ENCODE measurements around the gene TFF1. TPM values are rescaled to one million over a fixed set of nuclear protein-coding genes. Genes with fewer than 3 reads are reported as not detected.

TFF1 gene
- polyA plus RNA-seq, 1 donor from 2014 or later = not detected

DNA sequence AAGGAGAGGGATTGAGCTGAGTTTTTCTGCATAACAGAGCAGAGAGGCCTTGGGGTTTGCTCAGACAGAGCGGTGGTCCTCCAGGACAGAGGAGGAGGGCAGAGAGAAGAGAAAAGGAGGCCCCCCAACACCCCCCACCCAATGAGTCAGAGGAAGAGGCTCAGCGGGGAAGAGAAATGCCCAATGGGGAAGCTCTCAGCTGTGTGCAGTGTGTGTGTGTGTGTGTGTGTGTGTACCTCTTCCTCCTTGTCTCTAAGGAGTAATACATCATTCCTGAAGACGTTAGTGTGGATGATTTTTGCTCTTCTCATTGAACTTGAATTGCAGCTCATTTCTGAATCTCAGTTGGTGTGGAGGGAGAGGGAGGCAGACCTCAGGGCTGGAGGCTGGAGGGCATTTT, 20.8 kb upstream of the TFF1 start:
- Histone ChIP-seq H3F3A (ENCODE audit: insufficient read depth, low read length, poor library complexity, severe bottlenecking) (no peaks in the 10 kb centered on the region), H3K79me2 (replicated peaks; ENCODE audit: insufficient read depth, low read length) (no peaks in the 10 kb centered on the region), H3K4me3 (ENCODE audit: low read length) (no peak overlapping the region), H3K9me2 (ENCODE audit: insufficient read depth, low read length) (no peaks in the 10 kb centered on the region), H3K27me3 (ENCODE audit: insufficient read depth, low read depth, low read length) (no peaks in the 10 kb centered on the region), H4K20me1 (ENCODE audit: insufficient read depth) (no peaks in the 10 kb centered on the region), H3K9ac (ENCODE audit: low read length) (no peak overlapping the region), H3K4me2 (ENCODE audit: low read length) (no peak overlapping the region), H3K36me3 (ENCODE audit: insufficient read depth, low read length) (no peaks in the 10 kb centered on the region), H2AFZ (ENCODE audit: low read depth, low read length) (no peak overlapping the region), H3K27ac (ENCODE audit: low read length) (no peak overlapping the region), H3K9me3 (ENCODE audit: low read length) (no peaks in the 10 kb centered on the region)
- TF ChIP-seq EP300 (conservative IDR thresholded peaks at IDR 0.05; ENCODE audit: poor library complexity, severe bottlenecking) (no peak), POLR2AphosphoS5 (IDR thresholded peaks at IDR 0.05) (no peak), EZH2 (IDR thresholded peaks at IDR 0.05; ENCODE audit: borderline replicate concordance, insufficient read depth, low read length, poor library complexity, severe bottlenecking) (no peak), MXI1 (conservative IDR thresholded peaks at IDR 0.05; ENCODE audit: poor library complexity, severe bottlenecking) (no peak), SMC3 (conservative IDR thresholded peaks at IDR 0.05; ENCODE audit: poor library complexity) (no peak), TAF1 (IDR thresholded peaks at IDR 0.05; ENCODE audit: low read depth) (no peak)
- TF ChIP-seq, protein P1, sequence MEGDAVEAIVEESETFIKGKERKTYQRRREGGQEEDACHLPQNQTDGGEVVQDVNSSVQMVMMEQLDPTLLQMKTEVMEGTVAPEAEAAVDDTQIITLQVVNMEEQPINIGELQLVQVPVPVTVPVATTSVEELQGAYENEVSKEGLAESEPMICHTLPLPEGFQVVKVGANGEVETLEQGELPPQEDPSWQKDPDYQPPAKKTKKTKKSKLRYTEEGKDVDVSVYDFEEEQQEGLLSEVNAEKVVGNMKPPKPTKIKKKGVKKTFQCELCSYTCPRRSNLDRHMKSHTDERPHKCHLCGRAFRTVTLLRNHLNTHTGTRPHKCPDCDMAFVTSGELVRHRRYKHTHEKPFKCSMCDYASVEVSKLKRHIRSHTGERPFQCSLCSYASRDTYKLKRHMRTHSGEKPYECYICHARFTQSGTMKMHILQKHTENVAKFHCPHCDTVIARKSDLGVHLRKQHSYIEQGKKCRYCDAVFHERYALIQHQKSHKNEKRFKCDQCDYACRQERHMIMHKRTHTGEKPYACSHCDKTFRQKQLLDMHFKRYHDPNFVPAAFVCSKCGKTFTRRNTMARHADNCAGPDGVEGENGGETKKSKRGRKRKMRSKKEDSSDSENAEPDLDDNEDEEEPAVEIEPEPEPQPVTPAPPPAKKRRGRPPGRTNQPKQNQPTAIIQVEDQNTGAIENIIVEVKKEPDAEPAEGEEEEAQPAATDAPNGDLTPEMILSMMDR (IDR thresholded peaks at IDR 0.05; ENCODE audit: poor library complexity, severe bottlenecking) = no peak
- TF ChIP-seq, protein P2, sequence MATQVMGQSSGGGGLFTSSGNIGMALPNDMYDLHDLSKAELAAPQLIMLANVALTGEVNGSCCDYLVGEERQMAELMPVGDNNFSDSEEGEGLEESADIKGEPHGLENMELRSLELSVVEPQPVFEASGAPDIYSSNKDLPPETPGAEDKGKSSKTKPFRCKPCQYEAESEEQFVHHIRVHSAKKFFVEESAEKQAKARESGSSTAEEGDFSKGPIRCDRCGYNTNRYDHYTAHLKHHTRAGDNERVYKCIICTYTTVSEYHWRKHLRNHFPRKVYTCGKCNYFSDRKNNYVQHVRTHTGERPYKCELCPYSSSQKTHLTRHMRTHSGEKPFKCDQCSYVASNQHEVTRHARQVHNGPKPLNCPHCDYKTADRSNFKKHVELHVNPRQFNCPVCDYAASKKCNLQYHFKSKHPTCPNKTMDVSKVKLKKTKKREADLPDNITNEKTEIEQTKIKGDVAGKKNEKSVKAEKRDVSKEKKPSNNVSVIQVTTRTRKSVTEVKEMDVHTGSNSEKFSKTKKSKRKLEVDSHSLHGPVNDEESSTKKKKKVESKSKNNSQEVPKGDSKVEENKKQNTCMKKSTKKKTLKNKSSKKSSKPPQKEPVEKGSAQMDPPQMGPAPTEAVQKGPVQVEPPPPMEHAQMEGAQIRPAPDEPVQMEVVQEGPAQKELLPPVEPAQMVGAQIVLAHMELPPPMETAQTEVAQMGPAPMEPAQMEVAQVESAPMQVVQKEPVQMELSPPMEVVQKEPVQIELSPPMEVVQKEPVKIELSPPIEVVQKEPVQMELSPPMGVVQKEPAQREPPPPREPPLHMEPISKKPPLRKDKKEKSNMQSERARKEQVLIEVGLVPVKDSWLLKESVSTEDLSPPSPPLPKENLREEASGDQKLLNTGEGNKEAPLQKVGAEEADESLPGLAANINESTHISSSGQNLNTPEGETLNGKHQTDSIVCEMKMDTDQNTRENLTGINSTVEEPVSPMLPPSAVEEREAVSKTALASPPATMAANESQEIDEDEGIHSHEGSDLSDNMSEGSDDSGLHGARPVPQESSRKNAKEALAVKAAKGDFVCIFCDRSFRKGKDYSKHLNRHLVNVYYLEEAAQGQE (IDR thresholded peaks at IDR 0.05; ENCODE audit: borderline replicate concordance) = no peak

- Histone ChIP-seq H3K9me2 (ENCODE audit: insufficient read depth, low read length) (no peaks in the 10 kb centered on the region), H3K27ac (ENCODE audit: low read length) (no peak overlapping the region), H3K4me3 (ENCODE audit: low read length) (no peak overlapping the region), H3K9me3 (ENCODE audit: low read length) (no peaks in the 10 kb centered on the region), H3F3A (ENCODE audit: insufficient read depth, low read length, poor library complexity, severe bottlenecking) (no peaks in the 10 kb centered on the region), H3K36me3 (ENCODE audit: insufficient read depth, low read length) (no peaks in the 10 kb centered on the region), H3K4me2 (ENCODE audit: low read length) (no peak overlapping the region), H2AFZ (ENCODE audit: low read depth, low read length) (no peak overlapping the region), H4K20me1 (ENCODE audit: insufficient read depth) (no peaks in the 10 kb centered on the region), H3K9ac (ENCODE audit: low read length) (no peak overlapping the region), H3K79me2 (replicated peaks; ENCODE audit: insufficient read depth, low read length) (no peaks in the 10 kb centered on the region), H3K27me3 (ENCODE audit: insufficient read depth, low read depth, low read length) (no peaks in the 10 kb centered on the region)
- TF ChIP-seq TAF1 (IDR thresholded peaks at IDR 0.05; ENCODE audit: low read depth) (no peak), POLR2AphosphoS5 (IDR thresholded peaks at IDR 0.05) (no peak), MXI1 (conservative IDR thresholded peaks at IDR 0.05; ENCODE audit: poor library complexity, severe bottlenecking) (no peak), SMC3 (conservative IDR thresholded peaks at IDR 0.05; ENCODE audit: poor library complexity) (no peak), RAD21 (conservative IDR thresholded peaks at IDR 0.05) (no peak), EP300 (conservative IDR thresholded peaks at IDR 0.05; ENCODE audit: poor library complexity, severe bottlenecking) (no peak), EZH2 (IDR thresholded peaks at IDR 0.05; ENCODE audit: borderline replicate concordance, insufficient read depth, low read length, poor library complexity, severe bottlenecking) (no peak)
- TF ChIP-seq, protein P1 (IDR thresholded peaks at IDR 0.05; ENCODE audit: poor library complexity, severe bottlenecking) = no peak
- TF ChIP-seq, protein P2 (IDR thresholded peaks at IDR 0.05; ENCODE audit: borderline replicate concordance) = no peak
Observed at GRCh38 chr21:42386034-42386591, 19.8 kb upstream of the TFF1 start.

Measured in neural cell (in vitro differentiated cells).